NT2/D1 (cell line): ENCODE results near the gene TOX2.

Experiments
- SUZ12 ChIP-seq: IDR thresholded peaks from 2 replicates; pipeline ENCODE4 v1.6.1; 2011; ENCODE audit not compliant: insufficient read length, insufficient read depth; ENCODE audit errors: extremely low read depth
- YY1 ChIP-seq: IDR thresholded peaks from 2 replicates; pipeline ENCODE4 v1.6.1; 2011; ENCODE audit not compliant: insufficient read length, insufficient read depth
- ZNF274 ChIP-seq: IDR thresholded peaks from 2 replicates; pipeline ENCODE4 v1.6.1; 2011; ENCODE audit warnings: mild to moderate bottlenecking, low read depth, low read length

DNA sequence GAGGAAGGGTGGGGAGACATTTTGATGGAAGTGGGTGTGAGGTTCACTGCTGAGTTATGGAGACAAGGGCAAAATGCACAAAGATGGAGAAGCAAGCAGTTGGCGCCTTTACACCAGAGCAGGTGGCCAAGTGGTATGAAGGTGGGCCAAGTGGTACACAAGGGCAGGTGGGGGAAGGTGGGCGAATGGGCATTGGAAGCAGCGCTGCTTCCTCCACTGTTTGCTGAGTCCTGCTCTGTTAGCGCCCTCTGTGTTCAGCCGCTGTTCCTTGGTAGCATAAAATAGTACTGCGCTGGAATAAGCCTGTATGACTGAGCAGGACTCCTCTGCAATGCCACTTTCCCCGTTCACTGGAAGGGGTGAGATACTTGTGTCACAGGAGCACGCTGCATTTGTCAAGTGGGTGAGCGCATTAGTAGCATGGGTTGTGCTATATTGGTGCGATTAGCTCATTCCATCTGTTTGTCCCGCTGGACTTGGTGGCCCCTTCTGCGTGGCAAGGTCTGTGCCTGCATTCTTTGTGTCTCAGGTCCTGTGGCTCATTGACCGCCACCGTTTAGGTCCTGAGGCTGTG is 116.4 kb downstream of the TOX2 start:
- TF ChIP-seq ZNF274 = no peak
- no peak for TF ChIP-seq YY1
- TF ChIP-seq SUZ12 = no peak
